Activated T-helper 1 cell treated with anti-CD3 and anti-CD28 coated beads, Interleukin-12 subunit alpha, Interleukin-12 subunit beta, Interleukin-2, Interleukin-4 antibody, amounts not matched to agents 30 ng/mL and 10 ng/mL and 1 ng/mL, durations not matched to agents 14 hours and 24 hours and 36 hours (primary cell): ENCODE results near the gene DBF4. TPM values are rescaled to one million over a fixed set of nuclear protein-coding genes. Genes with fewer than 3 reads are reported as not detected.
"Not testable (repeated sequence)": the region's sequence is repeated elsewhere in the genome, so short reads cannot be mapped to it uniquely, and the experiment has no call there.

Experiments
- DNase-seq: peaks from one replicate; pipeline ENCODE4 v3.0.0; 2021; ENCODE audit warnings: low spot score
- H3K27ac Mint-ChIP-seq: one replicate; pipeline ENCODE4 v1.8.0; 2021; ENCODE audit warnings: mild to moderate bottlenecking, mixed read lengths
- H3K27me3 Mint-ChIP-seq: one replicate; pipeline ENCODE4 v1.8.0; 2022; ENCODE audit warnings: mild to moderate bottlenecking, moderate library complexity, mixed read lengths; ENCODE audit not compliant: insufficient read depth
- H3K36me3 Mint-ChIP-seq: one replicate; pipeline ENCODE4 v1.8.0; 2021; ENCODE audit warnings: low read depth, mixed read lengths
- H3K4me1 Mint-ChIP-seq: one replicate; pipeline ENCODE4 v1.8.0; 2021; ENCODE audit warnings: low read depth, mixed read lengths
- H3K4me3 Mint-ChIP-seq: one replicate; pipeline ENCODE4 v1.8.0; 2021; ENCODE audit warnings: mild to moderate bottlenecking, moderate library complexity, mixed read lengths
- H3K9me3 Mint-ChIP-seq: one replicate; pipeline ENCODE4 v1.8.0; 2021; ENCODE audit warnings: mixed read lengths
- intact Hi-C: fragments of 100-400 bp; cut with micrococcal nuclease; formaldehyde crosslinking; loops from one replicate; pipeline ENCODE4 v1.15.1; 2024
- total RNA-seq: library from RNA; stranded (reverse); gene quantifications from 2 replicates; pipeline ENCODE4 v1.2.3, GENCODE V29; 2022

The DBF4 gene
- total RNA-seq, 1 donor from 2014 or later = 68.6 TPM

- Mint-ChIP-seq H3K4me3 (peak overlapping the region; percentile 90), H3K4me1 (peaks cover 6% of the 10 kb centered on the region), H3K27me3 (peaks cover 24% of the 10 kb centered on the region), H3K27ac (no peak overlapping the region), H3K9me3 (no peaks in the 10 kb centered on the region), H3K36me3 (peaks cover 2% of the 10 kb centered on the region)
- intact Hi-C loops = loop anchor here (2.0 kb wide), 1 partner anchor 283 kb away; no protein-coding TSS in a partner anchor
- no peak for DNase-seq
Observed at GRCh38 chr7:87935384-87935706, 59.1 kb downstream of the DBF4 start.

- Mint-ChIP-seq H3K36me3 (no peaks in the 10 kb centered on the region), H3K4me3 (no peak overlapping the region), H3K4me1 (no peaks in the 10 kb centered on the region), H3K27me3 (peaks cover 4% of the 10 kb centered on the region), H3K9me3 (no peaks in the 10 kb centered on the region), H3K27ac (no peak overlapping the region)
- intact Hi-C loops = no loop called here
- no peak for DNase-seq
Observed at GRCh38 chr7:87941138-87941537, 64.8 kb downstream of the DBF4 start.

- intact Hi-C loops = no loop called here
- H3K4me1 Mint-ChIP-seq = no peaks in the 10 kb centered on the region
- H3K36me3 Mint-ChIP-seq = no peaks in the 10 kb centered on the region
- H3K27me3 Mint-ChIP-seq = no peaks in the 10 kb centered on the region
- no peak overlapping the region for H3K27ac Mint-ChIP-seq
- H3K4me3 Mint-ChIP-seq = no peak overlapping the region
- DNase-seq = no peak
- no peaks in the 10 kb centered on the region for H3K9me3 Mint-ChIP-seq
Observed at GRCh38 chr7:87944547-87944946, 68.3 kb downstream of the DBF4 start.

GRCh38 chr7:87945926-87946325 is 69.6 kb downstream of the DBF4 start:
- H3K4me3 Mint-ChIP-seq, H3K4me1 Mint-ChIP-seq, H3K27ac Mint-ChIP-seq, H3K9me3 Mint-ChIP-seq, intact Hi-C loops, H3K27me3 Mint-ChIP-seq, H3K36me3 Mint-ChIP-seq, DNase-seq: not testable (repeated sequence)

GRCh38 chr7:87948371-87948770 is 72.1 kb downstream of the DBF4 start:
- H3K4me3 Mint-ChIP-seq = no peak overlapping the region
- H3K4me1 Mint-ChIP-seq = no peaks in the 10 kb centered on the region
- intact Hi-C loops = no loop called here
- no peaks in the 10 kb centered on the region for H3K36me3 Mint-ChIP-seq
- H3K27ac Mint-ChIP-seq = no peak overlapping the region
- no peaks in the 10 kb centered on the region for H3K9me3 Mint-ChIP-seq
- peaks cover under 1% of the 10 kb centered on the region for H3K27me3 Mint-ChIP-seq
- DNase-seq = no peak

Other genes starting within 250 kb of the DBF4 start
- gene RUNDC3B, start 248.1 kb upstream of the DBF4 start, total RNA-seq = 0.08 TPM in 1 of 2 replicates, not detected in the other
- 41.9 and 51.4 TPM in 2 replicates for gene SLC25A40, start 133 bp upstream of the DBF4 start, total RNA-seq
- gene ADAM22, start 57.8 kb downstream of the DBF4 start, total RNA-seq = 1.4 and 1.5 TPM in 2 replicates